Middle frontal gyrus (tissue), 1 donor: ENCODE data around the gene LUC7L.

Experiments used
- DNase-seq: peaks from one replicate; pipeline ENCODE4 v3.0.0-alpha.2; 2015; ENCODE audit warnings: low spot score; ENCODE audit errors: extremely low spot score

LUC7L gene

GRCh38 chr16:143456-143855, 85.8 kb downstream of the LUC7L start:
- DNase-seq, result no peak

GRCh38 chr16:143047-143446, 86.2 kb downstream of the LUC7L start:
- DNase-seq, result no peak

GRCh38 chr16:142405-142967, 86.8 kb downstream of the LUC7L start:
- no peak for DNase-seq

- no peak for DNase-seq
These were observed 88.9 kb downstream of the LUC7L start for GRCh38 chr16:140175-140857.
